ENCODE measurements around the gene IL23R.

Gene IL23R

DNA sequence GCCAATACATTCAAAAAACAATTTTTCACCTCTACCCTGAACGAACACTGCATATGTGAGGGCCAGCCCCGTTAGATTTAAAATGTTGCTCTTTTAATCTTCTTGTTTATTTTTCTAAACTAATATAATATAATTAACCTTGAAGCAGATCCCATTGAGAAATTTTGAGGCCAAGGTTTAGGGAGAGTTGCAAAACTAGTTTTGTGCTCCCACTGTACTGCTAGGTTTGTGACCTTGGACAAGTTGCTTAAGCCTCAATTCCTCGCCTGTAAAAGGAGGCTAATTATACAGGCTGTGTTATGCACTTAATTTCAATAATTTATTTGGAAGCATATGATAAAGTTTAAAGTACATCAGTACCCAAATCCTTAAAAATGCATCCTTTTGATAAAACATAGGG is 3.7 kb downstream of the IL23R start:
- FAIRE-seq = no peak
- no peak for TF ChIP-seq POLR2AphosphoS5 (IDR thresholded peaks at IDR 0.05; ENCODE audit: low read depth, low read length)
- no peak for TF ChIP-seq SPI1 (IDR thresholded peaks at IDR 0.05; ENCODE audit: low read depth, low read length)
- no peak for TF ChIP-seq PAX5 (IDR thresholded peaks at IDR 0.05; ENCODE audit: insufficient read depth, low read length, severe bottlenecking)
- TF ChIP-seq TAF1 (IDR thresholded peaks at IDR 0.05; ENCODE audit: low read depth, low read length) = no peak
- TF ChIP-seq POLR2A (IDR thresholded peaks at IDR 0.05; ENCODE audit: low read depth, low read length) = no peak
- no peak for TF ChIP-seq POU2F2 (IDR thresholded peaks at IDR 0.05; ENCODE audit: low read depth, low read length)
- DNase-seq (ENCODE audit: insufficient read length, low spot score) = no peak

DNA sequence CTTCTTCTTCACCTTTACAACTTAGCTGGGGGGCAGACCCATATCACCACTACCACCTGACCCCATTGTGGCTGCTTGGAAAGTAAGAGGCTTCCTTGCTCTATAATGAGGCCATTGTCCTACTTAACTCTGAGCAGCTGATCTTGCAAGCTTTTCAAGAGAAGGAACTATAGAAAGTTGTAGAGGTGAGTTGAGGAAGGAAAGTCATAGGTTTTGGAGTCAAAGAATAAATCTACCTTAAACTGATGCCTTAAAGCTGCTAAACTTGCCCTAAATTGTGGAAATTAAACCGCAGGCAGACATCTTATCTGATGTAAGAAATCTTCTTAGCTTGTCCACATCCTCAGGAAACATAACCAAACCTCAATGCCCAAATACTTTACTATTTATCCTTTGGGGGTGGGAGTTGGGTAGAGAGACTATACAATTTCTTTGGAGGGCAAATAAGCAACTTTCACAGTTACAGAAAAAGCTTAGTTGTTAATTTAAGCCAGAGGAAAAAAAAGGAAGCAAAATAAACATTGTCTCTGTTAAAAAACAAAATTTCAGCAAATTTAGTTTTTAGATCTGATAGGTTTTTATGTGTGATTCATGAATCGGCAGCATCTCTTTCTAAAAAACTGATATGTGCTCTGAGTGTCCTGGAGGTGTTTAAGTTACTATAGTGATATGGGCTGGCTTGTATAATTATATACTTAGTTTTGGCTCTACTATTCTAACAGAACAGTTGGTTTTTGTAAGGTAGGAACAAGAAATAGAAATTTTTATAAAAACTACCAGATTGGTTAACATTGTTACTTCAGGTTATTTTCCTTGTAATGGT is 4.7 kb downstream of the IL23R start:
- FAIRE-seq (peak; percentile 60), DNase-seq (ENCODE audit: insufficient read length, low spot score) (no peak)
- TF ChIP-seq TAF1 (IDR thresholded peaks at IDR 0.05; ENCODE audit: low read depth, low read length) = no peak
- TF ChIP-seq POLR2AphosphoS5 (IDR thresholded peaks at IDR 0.05; ENCODE audit: low read depth, low read length) = no peak
- TF ChIP-seq POLR2A (IDR thresholded peaks at IDR 0.05; ENCODE audit: low read depth, low read length) = no peak
- TF ChIP-seq POU2F2 (IDR thresholded peaks at IDR 0.05; ENCODE audit: low read depth, low read length) = no peak
- TF ChIP-seq SPI1 (IDR thresholded peaks at IDR 0.05; ENCODE audit: low read depth, low read length) = no peak
- TF ChIP-seq PAX5 (IDR thresholded peaks at IDR 0.05; ENCODE audit: insufficient read depth, low read length, severe bottlenecking) = no peak

DNA sequence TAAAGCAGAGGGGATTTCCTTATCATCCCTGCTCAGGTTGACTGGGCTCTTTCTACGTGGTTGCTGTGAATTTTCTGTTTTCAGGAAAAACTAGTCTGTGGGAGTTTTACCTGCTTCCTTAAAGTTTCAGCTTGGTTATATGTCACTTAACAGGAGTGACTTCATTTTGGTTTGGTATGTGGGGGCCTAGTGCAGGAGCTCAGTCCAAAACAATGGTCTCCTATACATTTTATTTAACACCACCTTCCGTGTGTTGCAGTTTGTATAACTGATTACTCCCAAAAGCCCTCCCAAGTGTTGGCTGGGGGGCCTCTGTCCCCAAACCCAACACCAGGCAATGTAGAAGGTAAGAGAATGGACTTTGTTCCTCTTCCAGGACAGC is 5.3 kb downstream of the IL23R start:
- FAIRE-seq = peak; percentile 9
- no peak for TF ChIP-seq PAX5 (IDR thresholded peaks at IDR 0.05; ENCODE audit: insufficient read depth, low read length, severe bottlenecking)
- TF ChIP-seq SPI1 (IDR thresholded peaks at IDR 0.05; ENCODE audit: low read depth, low read length) = 0 out of 2 replicates have a peak, but pooled peaks have one; percentile 14
- no peak for DNase-seq (ENCODE audit: insufficient read length, low spot score)

- FAIRE-seq (no peak), DNase-seq (ENCODE audit: insufficient read length, low spot score) (no peak)
- TF ChIP-seq POLR2A (IDR thresholded peaks at IDR 0.05; ENCODE audit: low read depth, low read length) (no peak), PAX5 (IDR thresholded peaks at IDR 0.05; ENCODE audit: insufficient read depth, low read length, severe bottlenecking) (no peak), SPI1 (IDR thresholded peaks at IDR 0.05; ENCODE audit: low read depth, low read length) (no peak), TAF1 (IDR thresholded peaks at IDR 0.05; ENCODE audit: low read depth, low read length) (no peak), POU2F2 (IDR thresholded peaks at IDR 0.05; ENCODE audit: low read depth, low read length) (no peak), POLR2AphosphoS5 (IDR thresholded peaks at IDR 0.05; ENCODE audit: low read depth, low read length) (no peak)
These were observed 5.7 kb downstream of the IL23R start for GRCh38 chr1:67171978-67172377.

- FAIRE-seq (no peak), DNase-seq (ENCODE audit: insufficient read length, low spot score) (no peak)
- TF ChIP-seq TAF1 (IDR thresholded peaks at IDR 0.05; ENCODE audit: low read depth, low read length) (no peak), SPI1 (IDR thresholded peaks at IDR 0.05; ENCODE audit: low read depth, low read length) (no peak), POLR2AphosphoS5 (IDR thresholded peaks at IDR 0.05; ENCODE audit: low read depth, low read length) (no peak), POU2F2 (IDR thresholded peaks at IDR 0.05; ENCODE audit: low read depth, low read length) (no peak), POLR2A (IDR thresholded peaks at IDR 0.05; ENCODE audit: low read depth, low read length) (no peak), PAX5 (IDR thresholded peaks at IDR 0.05; ENCODE audit: insufficient read depth, low read length, severe bottlenecking) (no peak)
These were observed 7.7 kb downstream of the IL23R start for GRCh38 chr1:67173988-67174387.

DNA sequence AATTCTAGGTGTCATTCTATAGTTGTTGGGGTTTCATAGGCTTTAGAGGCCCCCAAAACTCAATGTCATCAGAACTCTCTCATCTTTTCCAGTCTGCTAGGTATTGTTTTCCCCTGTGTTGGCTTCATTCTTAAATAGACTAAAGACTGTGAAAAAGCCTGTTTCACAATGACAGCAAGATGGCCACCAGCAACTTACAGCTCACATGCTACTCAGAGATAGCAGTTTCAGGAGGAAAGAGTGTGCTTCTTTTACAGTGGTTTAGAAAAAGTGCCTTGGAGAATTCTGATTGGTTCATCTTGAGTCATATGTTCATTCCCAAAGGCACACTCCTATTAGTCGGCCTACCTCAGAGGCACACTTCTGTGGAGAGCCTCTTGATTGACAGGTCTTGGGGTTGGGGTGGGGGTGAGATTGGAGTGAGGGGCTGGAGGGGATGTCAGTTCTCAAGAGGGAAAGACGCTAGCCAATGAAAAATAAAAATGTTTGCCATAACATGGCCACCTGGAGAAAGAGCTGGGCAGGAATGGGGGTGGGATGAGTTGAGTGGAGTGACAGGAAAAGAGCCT is 8.5 kb downstream of the IL23R start:
- DNase-seq (ENCODE audit: insufficient read length, low spot score) = no peak
- no peak for FAIRE-seq
- TF ChIP-seq SPI1 (IDR thresholded peaks at IDR 0.05; ENCODE audit: low read depth, low read length) (no peak), POU2F2 (IDR thresholded peaks at IDR 0.05; ENCODE audit: low read depth, low read length) (no peak), TAF1 (IDR thresholded peaks at IDR 0.05; ENCODE audit: low read depth, low read length) (no peak), POLR2A (IDR thresholded peaks at IDR 0.05; ENCODE audit: low read depth, low read length) (no peak), POLR2AphosphoS5 (IDR thresholded peaks at IDR 0.05; ENCODE audit: low read depth, low read length) (no peak), PAX5 (IDR thresholded peaks at IDR 0.05; ENCODE audit: insufficient read depth, low read length, severe bottlenecking) (no peak)

- TF ChIP-seq POLR2AphosphoS5 (IDR thresholded peaks at IDR 0.05; ENCODE audit: low read depth, low read length) = no peak
- no peak for TF ChIP-seq PAX5 (IDR thresholded peaks at IDR 0.05; ENCODE audit: insufficient read depth, low read length, severe bottlenecking)
- TF ChIP-seq SPI1 (IDR thresholded peaks at IDR 0.05; ENCODE audit: low read depth, low read length) = no peak
- no peak for TF ChIP-seq POU2F2 (IDR thresholded peaks at IDR 0.05; ENCODE audit: low read depth, low read length)
- no peak for TF ChIP-seq POLR2A (IDR thresholded peaks at IDR 0.05; ENCODE audit: low read depth, low read length)
- DNase-seq (ENCODE audit: insufficient read length, low spot score) = no peak
- peak; percentile 52 for FAIRE-seq
These were observed 9.4 kb downstream of the IL23R start for GRCh38 chr1:67175530-67176087.

DNA sequence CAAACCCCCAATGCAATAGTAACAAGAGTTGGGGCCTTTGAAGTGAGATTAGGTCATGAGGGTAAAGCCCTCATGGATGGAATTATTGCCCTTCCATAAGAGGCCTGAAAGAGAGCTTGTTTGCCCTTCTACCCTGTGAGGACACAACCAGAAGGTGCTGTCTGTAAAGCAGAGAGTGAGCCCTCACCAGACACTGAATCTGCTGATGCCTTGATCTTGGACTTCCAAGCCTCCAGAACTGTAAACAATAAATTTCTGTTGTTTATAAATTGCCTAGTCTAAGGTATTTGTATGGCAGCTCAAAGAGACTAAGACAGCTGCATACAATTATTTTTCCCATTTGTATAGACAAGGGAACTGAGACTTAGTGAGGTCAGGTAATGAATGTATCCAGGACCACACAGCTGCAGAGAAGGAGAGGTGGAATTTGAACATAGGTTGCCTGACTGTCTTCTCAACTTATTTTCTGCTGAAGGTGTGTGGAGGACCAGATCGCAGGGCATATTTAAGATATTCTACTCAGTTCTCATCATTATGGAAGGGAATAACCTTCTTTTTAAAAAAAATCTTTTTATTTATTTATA is 18.7 kb downstream of the IL23R start:
- no peak for DNase-seq (ENCODE audit: insufficient read length, low spot score)
- no peak for FAIRE-seq
- TF ChIP-seq POLR2A (IDR thresholded peaks at IDR 0.05; ENCODE audit: low read depth, low read length) (no peak), POLR2AphosphoS5 (IDR thresholded peaks at IDR 0.05; ENCODE audit: low read depth, low read length) (no peak), SPI1 (IDR thresholded peaks at IDR 0.05; ENCODE audit: low read depth, low read length) (peak; percentile 52)

- FAIRE-seq = peak; percentile 20
- DNase-seq (ENCODE audit: insufficient read length, low spot score) = no peak
- no peak for TF ChIP-seq TAF1 (IDR thresholded peaks at IDR 0.05; ENCODE audit: low read depth, low read length)
- TF ChIP-seq PAX5 (IDR thresholded peaks at IDR 0.05; ENCODE audit: insufficient read depth, low read length, severe bottlenecking) = no peak
- no peak for TF ChIP-seq POU2F2 (IDR thresholded peaks at IDR 0.05; ENCODE audit: low read depth, low read length)
- no peak for TF ChIP-seq POLR2A (IDR thresholded peaks at IDR 0.05; ENCODE audit: low read depth, low read length)
- TF ChIP-seq POLR2AphosphoS5 (IDR thresholded peaks at IDR 0.05; ENCODE audit: low read depth, low read length) = no peak
- no peak for TF ChIP-seq SPI1 (IDR thresholded peaks at IDR 0.05; ENCODE audit: low read depth, low read length)
These were observed 21.9 kb downstream of the IL23R start for GRCh38 chr1:67188137-67188536.
